GM12892 (cell line): ENCODE measurements around the gene ANTXR1.

Experiments
- POLR2A ChIP-seq: IDR thresholded peaks from 2 replicates; pipeline ENCODE4 v1.6.1; 2011; ENCODE audit warnings: low read depth, low read length, control low read depth
- POLR2AphosphoS5 ChIP-seq: IDR thresholded peaks from 2 replicates; pipeline ENCODE4 v1.6.1; 2011; ENCODE audit warnings: low read depth, low read length, control low read depth
- TAF1 ChIP-seq: IDR thresholded peaks from 2 replicates; pipeline ENCODE4 v1.6.1; 2011; ENCODE audit warnings: low read depth, mild to moderate bottlenecking, control low read depth, low read length, borderline replicate concordance

GRCh38 chr2:69231612-69232277 is 218.8 kb downstream of the ANTXR1 start:
- TF ChIP-seq POLR2A (no peak), POLR2AphosphoS5 (no peak), TAF1 (no peak)
